ENCODE results near the gene HACL1. TPM values are rescaled to one million over a fixed set of nuclear protein-coding genes. Genes with fewer than 3 reads are reported as not detected.

Gene HACL1
- total RNA-seq, 1 experiment from 2014 or later: 19.6 TPM

DNA sequence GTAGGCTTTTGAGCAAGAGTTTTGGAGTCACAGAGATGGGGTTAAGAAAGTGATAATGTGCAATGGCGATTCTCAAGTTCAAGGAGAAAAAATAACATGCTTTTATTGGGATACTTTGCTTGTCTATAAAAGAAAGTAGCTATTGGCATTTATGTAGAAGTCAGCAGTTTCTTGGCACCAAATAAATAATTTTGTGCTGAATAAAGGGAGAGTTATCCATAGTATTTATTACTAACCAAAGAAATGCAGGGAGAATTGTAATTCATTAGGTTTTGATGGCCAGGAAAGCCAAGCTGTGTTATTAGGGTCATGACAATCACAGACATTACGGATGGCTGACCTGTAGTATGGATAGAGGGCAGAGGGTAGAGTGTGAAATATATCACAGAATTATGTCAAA is 33.3 kb upstream of the HACL1 start:
- no peaks in the 10 kb centered on the region for H3K27me3 Mint-ChIP-seq (ENCODE audit: unreplicated experiment)
- CTCF ChIA-PET: interaction anchor here (0.8 kb wide), 1 partner anchor 56 kb away, joined by 4 read pairs; no protein-coding TSS in a partner anchor
- TF ChIP-seq CTCF (IDR thresholded peaks at IDR 0.05; ENCODE audit: unreplicated experiment): no peak
- no peaks in the 10 kb centered on the region for H3K9me3 Mint-ChIP-seq (ENCODE audit: low read depth, unreplicated experiment)
- H3K36me3 Mint-ChIP-seq (ENCODE audit: insufficient read depth, unreplicated experiment): no peaks in the 10 kb centered on the region
- DNase-seq: no peak
- H3K27ac Mint-ChIP-seq (ENCODE audit: unreplicated experiment): no peak overlapping the region
- peaks cover 7% of the 10 kb centered on the region for H3K4me1 Mint-ChIP-seq (ENCODE audit: low read depth, unreplicated experiment)
- intact Hi-C loops (cut with micrococcal nuclease; ENCODE audit: unreplicated experiment): loop anchor here (5.0 kb wide), 2 partner anchors 413 to 613 kb away; no protein-coding TSS in a partner anchor
- no peak overlapping the region for H3K4me3 Mint-ChIP-seq (ENCODE audit: low read depth, unreplicated experiment)
- no TSS peak for BruUV-seq (replicated peaks)

DNA sequence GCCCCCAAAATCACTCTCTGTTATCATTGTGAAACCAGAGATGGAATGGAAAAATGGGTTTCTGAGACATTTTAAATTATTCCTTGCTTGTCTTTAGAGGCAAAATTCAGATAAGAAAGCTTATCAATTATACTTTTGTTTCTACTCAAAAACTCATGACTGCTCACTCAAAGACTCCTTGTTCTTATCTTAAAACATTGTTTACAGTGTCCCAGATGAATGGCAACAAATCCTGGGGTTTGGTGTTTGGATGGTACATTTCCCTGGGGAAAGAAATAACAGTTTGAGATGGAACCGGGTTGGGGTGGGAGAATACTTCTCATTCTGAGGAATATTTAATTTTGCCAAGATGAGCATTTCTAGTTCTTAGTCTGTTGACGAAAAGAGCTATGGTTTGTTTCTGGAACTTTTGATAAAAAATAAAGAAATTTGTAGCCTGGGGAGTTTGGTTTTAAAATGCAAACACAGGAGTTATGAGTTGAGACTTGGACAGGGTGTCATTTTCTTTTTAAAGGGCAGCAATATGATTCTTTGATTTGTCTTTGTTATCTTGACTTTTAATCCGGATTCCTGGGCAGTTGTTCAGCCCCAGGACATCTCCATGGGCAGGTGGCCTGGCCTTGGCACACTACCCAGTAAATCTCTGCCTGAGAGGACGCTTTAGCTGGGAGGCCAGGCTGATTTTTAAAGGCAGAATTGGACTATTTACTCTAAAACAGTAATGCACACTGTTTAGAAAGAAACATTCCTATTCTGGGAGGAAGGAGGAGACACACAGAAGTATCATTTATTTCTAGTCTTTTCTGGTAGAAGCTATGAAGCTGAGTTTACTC is 32.6 kb upstream of the HACL1 start:
- no peak for DNase-seq
- CTCF ChIA-PET: interaction anchor here (0.8 kb wide), 1 partner anchor 57 kb away, joined by 4 read pairs; no protein-coding TSS in a partner anchor
- H3K9me3 Mint-ChIP-seq (ENCODE audit: low read depth, unreplicated experiment): no peaks in the 10 kb centered on the region
- H3K4me3 Mint-ChIP-seq (ENCODE audit: low read depth, unreplicated experiment): no peak overlapping the region
- BruUV-seq (replicated peaks): no TSS peak
- H3K4me1 Mint-ChIP-seq (ENCODE audit: low read depth, unreplicated experiment): peaks cover 9% of the 10 kb centered on the region
- no peaks in the 10 kb centered on the region for H3K27me3 Mint-ChIP-seq (ENCODE audit: unreplicated experiment)
- intact Hi-C loops (cut with micrococcal nuclease; ENCODE audit: unreplicated experiment): loop anchor here (5.0 kb wide), 2 partner anchors 413 to 613 kb away; no protein-coding TSS in a partner anchor
- no peaks in the 10 kb centered on the region for H3K36me3 Mint-ChIP-seq (ENCODE audit: insufficient read depth, unreplicated experiment)
- H3K27ac Mint-ChIP-seq (ENCODE audit: unreplicated experiment): no peak overlapping the region
- no peak for TF ChIP-seq CTCF (IDR thresholded peaks at IDR 0.05; ENCODE audit: unreplicated experiment)

- intact Hi-C loops (cut with micrococcal nuclease; ENCODE audit: unreplicated experiment): loop anchor here (5.0 kb wide), 2 partner anchors 414 to 614 kb away; no protein-coding TSS in a partner anchor
- H3K27ac Mint-ChIP-seq (ENCODE audit: unreplicated experiment): no peak overlapping the region
- CTCF ChIA-PET: no interaction called here
Measured at GRCh38 chr3:15633159-15633558, 31.8 kb upstream of the HACL1 start.

GRCh38 chr3:15632212-15632580 is 30.8 kb upstream of the HACL1 start:
- Mint-ChIP-seq H3K4me1 (ENCODE audit: low read depth, unreplicated experiment) (peaks cover 9% of the 10 kb centered on the region), H3K9me3 (ENCODE audit: low read depth, unreplicated experiment) (no peaks in the 10 kb centered on the region), H3K27me3 (ENCODE audit: unreplicated experiment) (no peaks in the 10 kb centered on the region), H3K4me3 (ENCODE audit: low read depth, unreplicated experiment) (no peak overlapping the region), H3K27ac (ENCODE audit: unreplicated experiment) (no peak overlapping the region), H3K36me3 (ENCODE audit: insufficient read depth, unreplicated experiment) (no peaks in the 10 kb centered on the region)
- CTCF ChIA-PET: no interaction called here
- no TSS peak for BruUV-seq (replicated peaks)
- DNase-seq: no peak
- no peak for TF ChIP-seq CTCF (IDR thresholded peaks at IDR 0.05; ENCODE audit: unreplicated experiment)
- intact Hi-C loops (cut with micrococcal nuclease; ENCODE audit: unreplicated experiment): loop anchor here (5.0 kb wide), 2 partner anchors 415 to 615 kb away; no protein-coding TSS in a partner anchor

More at GRCh38 chr3:15633159-15633558, 31.8 kb upstream of the HACL1 start:
- no peak for DNase-seq
- TF ChIP-seq CTCF (IDR thresholded peaks at IDR 0.05; ENCODE audit: unreplicated experiment): no peak
- Mint-ChIP-seq H3K36me3 (ENCODE audit: insufficient read depth, unreplicated experiment) (no peaks in the 10 kb centered on the region), H3K4me1 (ENCODE audit: low read depth, unreplicated experiment) (peaks cover 9% of the 10 kb centered on the region), H3K27me3 (ENCODE audit: unreplicated experiment) (no peaks in the 10 kb centered on the region), H3K9me3 (ENCODE audit: low read depth, unreplicated experiment) (no peaks in the 10 kb centered on the region), H3K4me3 (ENCODE audit: low read depth, unreplicated experiment) (no peak overlapping the region)
- no TSS peak for BruUV-seq (replicated peaks)
